Measurements from ENCODE around the gene ZNF764.
"Not testable (repeated sequence)": the region's sequence is repeated elsewhere in the genome, so short reads cannot be mapped to it uniquely, and the experiment has no call there.

Gene ZNF764

GRCh38 chr16:30525844-30526136, 32.4 kb downstream of the ZNF764 start:
- Histone ChIP-seq H3K36me3 (ENCODE audit: insufficient read depth, low read length) (peaks cover 8% of the 10 kb centered on the region), H3K4me3 (ENCODE audit: low read length) (peak overlapping the region; percentile 88), H2AFZ (ENCODE audit: low read depth, low read length) (no peak overlapping the region), H3K9me3 (ENCODE audit: low read length) (no peaks in the 10 kb centered on the region), H3K4me1 (ENCODE audit: insufficient read depth, low read length) (peaks cover 11% of the 10 kb centered on the region), H3K27me3 (ENCODE audit: insufficient read depth, low read length) (no peaks in the 10 kb centered on the region)

GRCh38 chr16:30524575-30525568, 33.3 kb downstream of the ZNF764 start:
- Histone ChIP-seq H3K9me3 (ENCODE audit: low read length) (no peaks in the 10 kb centered on the region), H3K36me3 (ENCODE audit: insufficient read depth, low read length) (peaks cover 8% of the 10 kb centered on the region), H3K4me3 (ENCODE audit: low read length) (no peak overlapping the region), H2AFZ (ENCODE audit: low read depth, low read length) (no peak overlapping the region), H3K4me1 (ENCODE audit: insufficient read depth, low read length) (peaks cover 11% of the 10 kb centered on the region), H3K27me3 (ENCODE audit: insufficient read depth, low read length) (no peaks in the 10 kb centered on the region)

- H3K4me3 ChIP-seq (ENCODE audit: low read length): no peak overlapping the region
- peaks cover 11% of the 10 kb centered on the region for H3K4me1 ChIP-seq (ENCODE audit: insufficient read depth, low read length)
- no peak overlapping the region for H2AFZ ChIP-seq (ENCODE audit: low read depth, low read length)
- H3K27me3 ChIP-seq (ENCODE audit: insufficient read depth, low read length): no peaks in the 10 kb centered on the region
- peaks cover 8% of the 10 kb centered on the region for H3K36me3 ChIP-seq (ENCODE audit: insufficient read depth, low read length)
- H3K9me3 ChIP-seq (ENCODE audit: low read length): no peaks in the 10 kb centered on the region
Measured at GRCh38 chr16:30523768-30524574, 34.2 kb downstream of the ZNF764 start.

- not testable (repeated sequence) for H3K9me3 ChIP-seq (ENCODE audit: low read length); H3K4me3 ChIP-seq (ENCODE audit: low read length); H3K27me3 ChIP-seq (ENCODE audit: insufficient read depth, low read length); H2AFZ ChIP-seq (ENCODE audit: low read depth, low read length); H3K4me1 ChIP-seq (ENCODE audit: insufficient read depth, low read length); H3K36me3 ChIP-seq (ENCODE audit: insufficient read depth, low read length)
Measured at GRCh38 chr16:30522702-30523463, 35.3 kb downstream of the ZNF764 start.

- H3K9me3 ChIP-seq (ENCODE audit: low read length): no peaks in the 10 kb centered on the region
- no peak overlapping the region for H3K4me3 ChIP-seq (ENCODE audit: low read length)
- H3K27me3 ChIP-seq (ENCODE audit: insufficient read depth, low read length): no peaks in the 10 kb centered on the region
- H3K4me1 ChIP-seq (ENCODE audit: insufficient read depth, low read length): peaks cover 5% of the 10 kb centered on the region
- no peak overlapping the region for H2AFZ ChIP-seq (ENCODE audit: low read depth, low read length)
- peaks cover 8% of the 10 kb centered on the region for H3K36me3 ChIP-seq (ENCODE audit: insufficient read depth, low read length)
Measured at GRCh38 chr16:30521873-30522641, 36.1 kb downstream of the ZNF764 start.

- Histone ChIP-seq H3K4me3 (ENCODE audit: low read length) (no peak overlapping the region), H3K9me3 (ENCODE audit: low read length) (no peaks in the 10 kb centered on the region), H3K4me1 (ENCODE audit: insufficient read depth, low read length) (peaks cover 5% of the 10 kb centered on the region), H2AFZ (ENCODE audit: low read depth, low read length) (no peak overlapping the region), H3K36me3 (ENCODE audit: insufficient read depth, low read length) (peaks cover 8% of the 10 kb centered on the region), H3K27me3 (ENCODE audit: insufficient read depth, low read length) (no peaks in the 10 kb centered on the region)
Measured at GRCh38 chr16:30521476-30521872, 36.7 kb downstream of the ZNF764 start.

GRCh38 chr16:30519120-30520049, 38.8 kb downstream of the ZNF764 start:
- no peaks in the 10 kb centered on the region for H3K4me1 ChIP-seq (ENCODE audit: insufficient read depth, low read length)
- peaks cover under 1% of the 10 kb centered on the region for H3K36me3 ChIP-seq (ENCODE audit: insufficient read depth, low read length)
- no peak overlapping the region for H2AFZ ChIP-seq (ENCODE audit: low read depth, low read length)
- no peaks in the 10 kb centered on the region for H3K9me3 ChIP-seq (ENCODE audit: low read length)
- H3K4me3 ChIP-seq (ENCODE audit: low read length): no peak overlapping the region
- H3K27me3 ChIP-seq (ENCODE audit: insufficient read depth, low read length): no peaks in the 10 kb centered on the region

- Histone ChIP-seq H3K4me3 (ENCODE audit: low read length) (no peak overlapping the region), H3K4me1 (ENCODE audit: insufficient read depth, low read length) (no peaks in the 10 kb centered on the region), H3K27me3 (ENCODE audit: insufficient read depth, low read length) (no peaks in the 10 kb centered on the region), H3K36me3 (ENCODE audit: insufficient read depth, low read length) (no peaks in the 10 kb centered on the region), H3K9me3 (ENCODE audit: low read length) (no peaks in the 10 kb centered on the region), H2AFZ (ENCODE audit: low read depth, low read length) (no peak overlapping the region)
Measured at GRCh38 chr16:30518552-30518951, 39.6 kb downstream of the ZNF764 start.

- Histone ChIP-seq H3K4me3 (ENCODE audit: low read length) (no peak overlapping the region), H3K36me3 (ENCODE audit: insufficient read depth, low read length) (no peaks in the 10 kb centered on the region), H3K4me1 (ENCODE audit: insufficient read depth, low read length) (no peaks in the 10 kb centered on the region), H3K9me3 (ENCODE audit: low read length) (no peaks in the 10 kb centered on the region), H2AFZ (ENCODE audit: low read depth, low read length) (no peak overlapping the region), H3K27me3 (ENCODE audit: insufficient read depth, low read length) (peaks cover 5% of the 10 kb centered on the region)
Measured at GRCh38 chr16:30515275-30515674, 42.9 kb downstream of the ZNF764 start.

GRCh38 chr16:30511509-30511908, 46.7 kb downstream of the ZNF764 start:
- peaks cover 10% of the 10 kb centered on the region for H3K27me3 ChIP-seq (ENCODE audit: insufficient read depth, low read length)
- no peak overlapping the region for H3K4me3 ChIP-seq (ENCODE audit: low read length)
- H3K36me3 ChIP-seq (ENCODE audit: insufficient read depth, low read length): no peaks in the 10 kb centered on the region
- H2AFZ ChIP-seq (ENCODE audit: low read depth, low read length): no peak overlapping the region
- H3K9me3 ChIP-seq (ENCODE audit: low read length): no peaks in the 10 kb centered on the region
- no peaks in the 10 kb centered on the region for H3K4me1 ChIP-seq (ENCODE audit: insufficient read depth, low read length)

GRCh38 chr16:30510376-30510938, 47.7 kb downstream of the ZNF764 start:
- H3K4me3 ChIP-seq (ENCODE audit: low read length): no peak overlapping the region
- H3K4me1 ChIP-seq (ENCODE audit: insufficient read depth, low read length): no peaks in the 10 kb centered on the region
- H2AFZ ChIP-seq (ENCODE audit: low read depth, low read length): no peak overlapping the region
- no peaks in the 10 kb centered on the region for H3K9me3 ChIP-seq (ENCODE audit: low read length)
- H3K27me3 ChIP-seq (ENCODE audit: insufficient read depth, low read length): peaks cover 10% of the 10 kb centered on the region
- no peaks in the 10 kb centered on the region for H3K36me3 ChIP-seq (ENCODE audit: insufficient read depth, low read length)

Measured in neuron (in vitro differentiated cells).